Measurements from ENCODE around the gene EMC1. TPM values are rescaled to one million over a fixed set of nuclear protein-coding genes. Genes with fewer than 3 reads are reported as not detected.
A peak's percentile ranks its signal among the peaks of the same experiment; 100 is the strongest.
"Not testable (repeated sequence)": the region's sequence is repeated elsewhere in the genome, so short reads cannot be mapped to it uniquely, and the experiment has no call there.

The EMC1 gene
- polyA plus RNA-seq, 1 donor (not counting 4 experiments of a cell fraction or from before 2014, with no cell fraction given) = 28.6 TPM

- H3K4me3 ChIP-seq (ENCODE audit: control insufficient read depth in 2 of 3, extremely low read depth in 1 of 3, insufficient read depth in 2 of 3, low read depth in 1 of 3, low read length in 3 of 3); H3K4me2 ChIP-seq (ENCODE audit: control insufficient read depth, extremely low read depth, insufficient read depth, low read depth, low read length); H3K27ac ChIP-seq (ENCODE audit: control insufficient read depth, insufficient read depth, low read length); DNase-seq (ENCODE audit: low read depth, low spot score); H3K9ac ChIP-seq (ENCODE audit: control insufficient read depth, extremely low read depth, insufficient read depth, low read length); H2AFZ ChIP-seq (ENCODE audit: control insufficient read depth, low read length); H3K79me2 ChIP-seq (ENCODE audit: control insufficient read depth, insufficient read depth, low read length); H3K9me3 ChIP-seq (ENCODE audit: control insufficient read depth, low read depth, low read length); H3K4me1 ChIP-seq (ENCODE audit: control insufficient read depth, extremely low read depth, insufficient read depth, low read length); H3K27me3 ChIP-seq (ENCODE audit: control insufficient read depth, extremely low read depth, insufficient read depth, low read length); H4K20me1 ChIP-seq (ENCODE audit: control insufficient read depth, extremely low read depth, insufficient read depth, low read length); H3K36me3 ChIP-seq (ENCODE audit: control insufficient read depth in 2 of 2, extremely low read depth in 1 of 2, insufficient read depth in 2 of 2, low read length in 2 of 2); dilution Hi-C loops (cut with MboI; ENCODE audit: extremely low pct_ligation_motif_present, low sequenced_read_pairs); H3K9me1 ChIP-seq (ENCODE audit: control insufficient read depth, extremely low read depth, insufficient read depth, low read length); FAIRE-seq: not testable (repeated sequence)
- peak in 1 of 3 experiments; percentile 7 for TF ChIP-seq CTCF (optimal IDR thresholded peaks at IDR 0.05 in 1 of 3, IDR thresholded peaks at IDR 0.05 in 1 of 3, conservative IDR thresholded peaks at IDR 0.05 in 1 of 3; ENCODE audit: extremely low read depth in 1 of 3, insufficient read depth in 2 of 3, low read length in 3 of 3)
Observed at GRCh38 chr1:19269427-19270342, 18.4 kb upstream of the EMC1 start.

- no peak for TF ChIP-seq EZH2 (IDR thresholded peaks at IDR 0.05; ENCODE audit: low read length)
- no peak for TF ChIP-seq CTCF (optimal IDR thresholded peaks at IDR 0.05 in 1 of 3, IDR thresholded peaks at IDR 0.05 in 1 of 3, conservative IDR thresholded peaks at IDR 0.05 in 1 of 3; ENCODE audit: extremely low read depth in 1 of 3, insufficient read depth in 2 of 3, low read length in 3 of 3)
- H3K9me3 ChIP-seq (ENCODE audit: control insufficient read depth, low read depth, low read length) = no peaks in the 10 kb centered on the region
- H3K9me1 ChIP-seq (ENCODE audit: control insufficient read depth, extremely low read depth, insufficient read depth, low read length) = no peaks in the 10 kb centered on the region
- peaks cover under 1% of the 10 kb centered on the region for H3K27me3 ChIP-seq (ENCODE audit: control insufficient read depth, extremely low read depth, insufficient read depth, low read length)
- H3K36me3 ChIP-seq (ENCODE audit: control insufficient read depth in 2 of 2, extremely low read depth in 1 of 2, insufficient read depth in 2 of 2, low read length in 2 of 2) = no peaks in the 10 kb centered on the region
- dilution Hi-C loops (cut with MboI; ENCODE audit: extremely low pct_ligation_motif_present, low sequenced_read_pairs) = no loop called here
- H3K4me3 ChIP-seq (ENCODE audit: control insufficient read depth in 2 of 3, extremely low read depth in 1 of 3, insufficient read depth in 2 of 3, low read depth in 1 of 3, low read length in 3 of 3) = no peak overlapping the region
- H3K27ac ChIP-seq (ENCODE audit: control insufficient read depth, insufficient read depth, low read length) = no peak overlapping the region
- H4K20me1 ChIP-seq (ENCODE audit: control insufficient read depth, extremely low read depth, insufficient read depth, low read length) = no peaks in the 10 kb centered on the region
- FAIRE-seq (no peak), DNase-seq (ENCODE audit: low read depth, low spot score) (no peak)
- H3K9ac ChIP-seq (ENCODE audit: control insufficient read depth, extremely low read depth, insufficient read depth, low read length) = no peak overlapping the region
- H3K4me1 ChIP-seq (ENCODE audit: control insufficient read depth, extremely low read depth, insufficient read depth, low read length) = no peaks in the 10 kb centered on the region
- H3K4me2 ChIP-seq (ENCODE audit: control insufficient read depth, extremely low read depth, insufficient read depth, low read depth, low read length) = no peak overlapping the region
- no peaks in the 10 kb centered on the region for H3K79me2 ChIP-seq (ENCODE audit: control insufficient read depth, insufficient read depth, low read length)
- no peak overlapping the region for H2AFZ ChIP-seq (ENCODE audit: control insufficient read depth, low read length)
Observed at GRCh38 chr1:19268445-19268844, 17.1 kb upstream of the EMC1 start.

Data from keratinocyte (primary cell).